HL-60/S4 treated with phorbol 12-myristate 13-acetate at 8.2 ng/mL for 4 days and 3 days (cell line): ENCODE measurements around the gene CLTB.

ENCODE experiments used
- in situ Hi-C: fragments of 300-500 bp; cut with MboI; formaldehyde crosslinking; loops from 2 replicates; pipeline ENCODE4 v1.15.0; 2022; ENCODE audit warnings: low sequenced_read_pairs

The CLTB gene

DNA sequence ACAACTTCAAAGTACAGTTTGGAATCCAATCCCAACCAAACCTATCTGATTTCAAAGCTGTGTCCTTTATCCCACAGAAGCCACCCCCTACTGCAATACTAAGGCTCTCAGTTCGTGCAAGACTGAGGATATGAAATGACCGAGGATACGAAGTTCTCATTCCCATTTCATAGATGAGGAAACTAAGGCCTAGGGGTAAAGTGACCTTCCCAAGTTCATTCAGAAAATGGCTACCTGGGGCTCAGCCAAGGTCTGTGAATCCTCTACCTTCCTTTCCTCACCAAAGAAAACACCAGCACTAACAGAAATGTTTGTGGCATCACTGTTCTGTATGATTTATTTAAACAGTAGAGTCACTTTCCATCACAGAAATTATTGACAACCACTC, 60.2 kb downstream of the CLTB start:
- in situ Hi-C loops = no loop called here

DNA sequence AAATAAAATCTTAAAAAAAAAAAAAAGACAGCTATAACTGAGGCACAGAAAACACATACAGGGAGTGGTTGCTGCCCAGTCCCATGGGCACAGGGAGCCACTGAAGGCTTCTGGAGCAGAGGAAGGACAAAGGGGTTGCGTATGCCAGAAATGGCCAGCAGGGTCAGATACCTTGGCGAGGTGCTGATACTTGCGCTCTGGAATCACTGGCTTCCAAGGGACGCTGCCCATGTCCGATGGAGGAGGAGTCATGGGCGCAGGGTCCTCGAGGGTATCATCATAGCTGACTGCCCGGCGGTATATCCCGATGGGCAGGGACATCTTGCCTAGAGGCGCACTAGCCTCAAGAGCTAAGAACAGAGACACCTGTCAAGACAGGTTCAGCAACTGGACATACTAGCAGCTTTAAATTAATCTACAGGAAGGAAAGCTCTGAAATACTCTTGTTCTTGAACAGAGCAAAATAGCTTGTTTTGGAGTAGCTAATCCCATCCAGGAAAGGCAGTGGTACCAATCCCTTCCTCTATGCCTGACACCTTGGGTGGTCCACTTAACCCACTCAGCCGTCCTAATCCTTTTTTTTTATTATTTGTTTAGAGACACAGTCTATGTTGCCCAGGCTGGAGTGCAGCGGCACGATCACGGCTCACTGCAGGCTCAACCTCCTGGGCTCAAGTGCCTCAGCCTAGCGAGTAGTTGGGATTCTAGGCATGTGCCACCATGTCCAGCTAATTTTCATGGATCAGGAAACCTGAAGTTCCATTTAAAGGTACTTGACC, 60.8 kb downstream of the CLTB start:
- in situ Hi-C loops = no loop called here

DNA sequence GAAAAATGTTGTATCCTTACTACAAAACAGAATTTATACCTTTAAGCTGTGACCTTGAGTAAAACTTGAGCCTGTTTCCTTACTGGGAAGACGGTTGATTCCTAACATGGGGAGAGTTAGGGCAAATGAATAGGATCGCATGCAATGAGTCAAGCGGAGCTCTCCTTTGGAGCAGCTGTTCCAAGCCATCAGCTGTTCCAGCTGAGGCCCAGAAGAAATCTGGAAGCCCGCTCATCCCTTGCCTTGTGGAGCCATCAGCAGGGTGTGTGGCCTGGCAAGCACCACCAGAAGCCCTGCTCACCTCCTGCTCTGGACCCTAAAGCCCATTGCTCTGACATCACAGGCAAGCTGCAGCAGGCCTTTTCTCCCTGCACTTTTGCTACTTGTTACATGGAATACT, 62.8 kb downstream of the CLTB start:
- in situ Hi-C loops = no loop called here

DNA sequence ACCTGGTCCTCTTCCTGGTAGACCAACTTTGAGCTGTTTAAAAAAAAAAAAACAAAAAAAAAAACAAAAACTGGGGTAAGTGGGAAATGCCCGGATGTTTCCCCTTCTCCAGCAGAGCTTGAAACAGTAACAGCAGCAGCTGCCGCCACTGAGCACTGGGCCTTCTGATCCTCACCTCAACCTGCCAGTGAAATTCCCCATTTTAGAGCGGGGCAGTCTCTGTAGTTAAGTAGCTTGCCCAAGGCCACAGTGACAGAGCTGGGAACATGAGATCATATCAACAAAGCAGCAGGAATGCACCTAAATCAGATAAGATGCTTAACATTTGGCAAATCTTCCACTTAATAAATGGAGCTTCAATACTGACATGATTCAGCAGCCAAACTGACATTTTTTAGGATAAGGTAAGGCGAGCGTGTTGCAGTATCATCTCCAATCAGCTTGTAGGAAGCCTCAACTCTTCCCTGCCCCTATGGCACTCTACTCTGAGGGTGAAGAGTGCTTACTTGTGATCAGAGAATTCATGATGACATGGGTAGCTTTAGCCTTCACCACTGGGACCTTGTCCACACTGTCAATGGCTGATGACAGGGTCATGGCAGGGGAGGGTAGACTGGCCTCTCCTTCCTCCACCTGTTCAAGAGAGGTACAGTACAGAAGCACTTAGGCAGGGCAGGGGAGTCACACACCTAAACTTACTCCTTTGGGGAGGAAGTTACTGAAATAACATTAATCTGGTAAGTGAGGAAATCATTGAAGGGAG, 64.0 kb downstream of the CLTB start:
- in situ Hi-C loops = no loop called here

DNA sequence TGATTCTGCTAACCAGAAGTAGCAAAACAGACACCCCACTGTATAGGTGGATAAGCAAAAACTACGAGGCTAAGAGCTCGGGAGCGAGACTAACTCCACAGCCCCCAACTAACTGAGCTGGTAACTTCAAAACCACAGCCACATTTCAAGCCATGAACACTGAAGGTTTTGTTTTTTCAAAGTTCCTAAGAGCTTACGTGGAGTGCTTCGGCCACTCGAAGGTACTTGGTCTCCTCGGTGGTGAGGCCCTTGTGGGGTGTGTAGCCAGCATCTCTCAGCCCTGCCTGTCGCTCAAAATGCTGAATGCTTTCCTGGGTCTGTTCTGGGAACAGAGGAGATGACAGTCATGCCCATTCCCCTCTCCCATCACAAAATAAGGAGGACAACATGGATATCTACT, 65.9 kb downstream of the CLTB start:
- in situ Hi-C loops = no loop called here

DNA sequence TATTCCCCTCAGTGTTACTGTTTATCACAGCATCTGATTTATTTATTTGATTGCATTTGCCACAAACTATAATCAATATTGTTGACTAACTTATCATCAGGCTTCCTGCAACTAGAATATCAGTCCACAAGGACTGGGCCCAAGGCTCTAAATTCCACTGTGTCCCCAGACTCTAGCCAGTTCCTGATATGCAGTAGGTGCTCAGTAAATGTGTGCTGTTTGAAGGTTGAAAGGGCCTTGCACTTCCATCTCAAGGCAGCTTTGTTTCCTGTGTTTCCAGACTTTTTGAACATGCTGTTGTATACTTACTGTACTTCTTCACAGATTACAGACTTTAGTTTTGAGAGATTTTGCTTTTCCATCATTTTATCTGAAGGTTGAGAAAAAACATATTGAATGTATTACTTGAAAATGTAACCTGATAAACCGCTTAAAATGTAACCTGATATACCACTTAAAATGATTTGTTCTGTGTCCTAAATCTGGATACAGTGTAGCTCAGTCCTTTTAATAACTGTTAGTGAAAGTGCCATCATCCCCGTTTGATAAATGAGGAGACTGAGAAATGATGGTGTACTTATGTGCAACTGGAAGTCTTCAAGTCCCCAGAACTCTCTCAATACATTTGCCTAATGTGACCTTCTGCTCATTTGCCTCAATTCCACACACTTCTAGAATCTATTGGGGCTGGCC, 73.4 kb downstream of the CLTB start:
- in situ Hi-C loops = no loop called here
